Calu3 (cell line): ENCODE data around the gene NISCH. TPM values are rescaled to one million over a fixed set of nuclear protein-coding genes. Genes with fewer than 3 reads are reported as not detected.
"Not testable (repeated sequence)": the region's sequence is repeated elsewhere in the genome, so short reads cannot be mapped to it uniquely, and the experiment has no call there.

Experiments
- BruUV-seq: library from RNA; stranded (reverse); fragments of 400-500 nt; replicated peaks from 2 replicates; lab custom pipeline; 2021; lab: Mats Ljungman, UMichigan
- CTCF ChIA-PET: fragments of 300-600 bp; sonication (Branson Sonifier 250); formaldehyde crosslinking; loops from one replicate; lab custom pipeline; 2022; ENCODE audit warnings: antibody characterized with exemption; lab: Charles Lee
- DNase-seq: peaks from one replicate; pipeline ENCODE4 v3.0.0; 2022
- H3K27ac Mint-ChIP-seq: one replicate; pipeline ENCODE4 v1.8.0; 2022; ENCODE audit warnings: mixed read lengths; ENCODE audit not compliant: unreplicated experiment
- H3K27me3 Mint-ChIP-seq: one replicate; pipeline ENCODE4 v1.8.0; 2022; ENCODE audit warnings: mixed read lengths; ENCODE audit not compliant: unreplicated experiment
- H3K36me3 Mint-ChIP-seq: one replicate; pipeline ENCODE4 v1.8.0; 2022; ENCODE audit warnings: mild to moderate bottlenecking, moderate library complexity, mixed read lengths; ENCODE audit not compliant: insufficient read depth, unreplicated experiment
- H3K4me1 Mint-ChIP-seq: one replicate; pipeline ENCODE4 v1.8.0; 2022; ENCODE audit warnings: mild to moderate bottlenecking, low read depth, mixed read lengths; ENCODE audit not compliant: unreplicated experiment
- H3K4me3 Mint-ChIP-seq: one replicate; pipeline ENCODE4 v1.8.0; 2022; ENCODE audit warnings: mild to moderate bottlenecking, low read depth, moderate library complexity, mixed read lengths; ENCODE audit not compliant: unreplicated experiment
- H3K9me3 Mint-ChIP-seq: one replicate; pipeline ENCODE4 v1.8.0; 2022; ENCODE audit warnings: low read depth, mixed read lengths; ENCODE audit not compliant: unreplicated experiment
- intact Hi-C: fragments of 100-400 bp; cut with micrococcal nuclease; formaldehyde crosslinking; loops from one replicate; pipeline ENCODE4 v1.10.0; 2022; ENCODE audit not compliant: unreplicated experiment
- total RNA-seq: library from RNA; stranded (reverse); gene quantifications from 2 replicates; pipeline ENCODE4 v1.2.3, GENCODE V29; 2022
- TF ChIP-seq, protein P1 (sequence below): fragments of 200-600 bp; IDR thresholded peaks from one replicate; pipeline ENCODE4 v1.8.0; 2022; ENCODE audit warnings: antibody characterized with exemption; ENCODE audit not compliant: unreplicated experiment

NISCH gene
- total RNA-seq, 1 experiment from 2014 or later = 58.6 TPM

DNA sequence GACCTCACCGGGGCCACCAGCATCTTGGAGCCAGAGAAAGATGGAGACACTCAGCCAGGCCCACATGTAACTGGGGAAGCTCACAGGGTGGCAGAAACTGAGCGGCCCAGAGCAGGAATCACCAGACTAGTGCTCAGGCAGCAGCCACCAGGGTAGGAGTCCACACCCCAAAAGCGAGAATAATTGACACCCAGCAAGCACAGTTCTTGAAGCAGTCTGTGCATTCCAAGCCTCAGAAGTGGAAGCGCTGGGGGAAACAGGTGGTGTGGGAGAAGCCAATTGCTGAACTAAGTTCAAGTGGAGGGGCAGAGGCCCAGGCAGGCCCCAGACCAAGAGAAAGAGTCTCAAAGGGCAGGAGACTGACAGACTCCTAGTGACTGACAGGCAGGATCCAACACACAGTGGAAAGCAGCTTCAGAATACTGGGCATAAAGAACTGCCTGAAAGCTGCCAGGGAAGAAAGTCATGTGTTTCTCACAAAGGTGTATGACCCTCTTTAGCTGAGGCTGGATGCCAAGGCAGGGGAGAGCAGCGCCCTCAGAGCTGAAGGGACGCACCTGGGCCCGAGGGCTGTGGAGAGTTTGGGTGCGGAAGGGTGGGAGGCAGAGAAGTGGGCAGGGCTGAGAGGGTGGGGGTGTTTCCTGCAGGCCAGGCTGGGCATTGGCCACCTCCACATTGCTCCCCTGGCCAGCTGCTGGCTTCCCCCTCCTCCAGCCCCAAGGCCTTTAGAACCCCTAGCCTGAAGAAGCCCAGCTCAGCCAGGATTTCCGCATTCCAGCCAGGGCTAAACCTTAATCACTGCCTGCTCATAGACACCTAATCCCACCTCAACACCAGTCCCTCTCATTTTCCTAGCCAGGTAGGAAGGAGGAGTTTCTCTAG is 70.5 kb downstream of the NISCH start:
- intact Hi-C loops = no loop called here
- H3K27ac Mint-ChIP-seq = no peak overlapping the region
- CTCF ChIA-PET = no interaction called here

DNA sequence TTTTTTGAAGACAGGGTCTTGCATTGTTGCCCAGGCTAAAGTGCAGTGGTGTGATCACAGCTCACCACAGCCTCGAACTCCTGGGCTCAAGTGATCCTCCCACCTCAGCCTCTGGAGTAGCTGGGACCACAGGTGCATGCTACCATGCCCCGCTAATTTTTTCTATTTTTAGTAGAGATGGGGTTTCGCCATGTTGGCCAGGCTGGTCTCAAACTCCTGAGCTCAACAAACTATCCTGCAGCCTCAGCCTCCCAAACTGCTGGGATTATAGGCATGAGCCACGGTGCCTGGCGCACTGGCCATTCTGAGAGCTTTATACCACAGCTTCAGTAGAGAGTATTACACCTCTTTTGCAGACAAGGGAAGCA is 71.3 kb downstream of the NISCH start:
- BruUV-seq, H3K27ac Mint-ChIP-seq, intact Hi-C loops, H3K9me3 Mint-ChIP-seq, CTCF ChIA-PET, DNase-seq, H3K4me3 Mint-ChIP-seq, H3K27me3 Mint-ChIP-seq, H3K4me1 Mint-ChIP-seq: not testable (repeated sequence)
- peaks cover 51% of the 10 kb centered on the region for H3K36me3 Mint-ChIP-seq

More for the DNA sequence above, 70.5 kb downstream of the NISCH start:
- Mint-ChIP-seq H3K9me3 (no peaks in the 10 kb centered on the region), H3K36me3 (peaks cover 51% of the 10 kb centered on the region), H3K27me3 (no peaks in the 10 kb centered on the region), H3K4me3 (no peak overlapping the region), H3K4me1 (no peaks in the 10 kb centered on the region)
- TF ChIP-seq, protein P1, sequence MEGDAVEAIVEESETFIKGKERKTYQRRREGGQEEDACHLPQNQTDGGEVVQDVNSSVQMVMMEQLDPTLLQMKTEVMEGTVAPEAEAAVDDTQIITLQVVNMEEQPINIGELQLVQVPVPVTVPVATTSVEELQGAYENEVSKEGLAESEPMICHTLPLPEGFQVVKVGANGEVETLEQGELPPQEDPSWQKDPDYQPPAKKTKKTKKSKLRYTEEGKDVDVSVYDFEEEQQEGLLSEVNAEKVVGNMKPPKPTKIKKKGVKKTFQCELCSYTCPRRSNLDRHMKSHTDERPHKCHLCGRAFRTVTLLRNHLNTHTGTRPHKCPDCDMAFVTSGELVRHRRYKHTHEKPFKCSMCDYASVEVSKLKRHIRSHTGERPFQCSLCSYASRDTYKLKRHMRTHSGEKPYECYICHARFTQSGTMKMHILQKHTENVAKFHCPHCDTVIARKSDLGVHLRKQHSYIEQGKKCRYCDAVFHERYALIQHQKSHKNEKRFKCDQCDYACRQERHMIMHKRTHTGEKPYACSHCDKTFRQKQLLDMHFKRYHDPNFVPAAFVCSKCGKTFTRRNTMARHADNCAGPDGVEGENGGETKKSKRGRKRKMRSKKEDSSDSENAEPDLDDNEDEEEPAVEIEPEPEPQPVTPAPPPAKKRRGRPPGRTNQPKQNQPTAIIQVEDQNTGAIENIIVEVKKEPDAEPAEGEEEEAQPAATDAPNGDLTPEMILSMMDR = no peak
- DNase-seq = no peak
- no TSS peak for BruUV-seq

DNA sequence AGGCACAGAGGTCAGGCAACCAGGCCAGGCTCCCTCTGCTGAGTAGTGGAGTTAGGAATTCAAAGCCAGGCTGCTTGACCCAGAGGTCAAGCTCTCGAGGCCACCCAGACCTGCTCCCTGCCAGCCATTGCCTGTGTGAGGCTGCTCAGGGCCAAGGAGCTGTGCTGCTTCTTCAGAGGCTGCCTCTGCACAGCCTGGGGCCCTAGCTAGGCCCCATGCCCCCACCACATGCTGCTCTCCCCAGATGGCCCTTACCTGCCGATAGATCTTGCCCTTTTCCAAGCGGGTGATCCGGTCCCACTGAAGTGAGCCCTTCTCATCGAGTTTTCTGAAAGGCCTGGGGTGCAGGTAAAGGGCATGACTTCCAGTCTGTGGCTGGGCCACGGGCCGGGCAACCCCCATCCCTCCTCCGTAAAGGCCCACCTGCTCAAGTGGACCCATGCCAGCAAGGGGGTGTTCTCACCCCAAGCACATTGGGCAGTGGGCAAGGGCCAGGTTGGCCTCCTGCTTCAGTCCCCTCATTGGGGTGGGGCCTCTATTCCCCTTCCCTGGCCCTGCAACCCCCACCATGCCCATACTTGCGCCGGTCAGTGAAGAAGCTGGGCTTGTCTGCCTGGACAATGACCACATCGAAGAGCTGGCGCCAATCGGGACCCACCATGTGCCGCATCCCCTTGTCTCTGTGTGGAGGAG is 71.8 kb downstream of the NISCH start:
- peaks cover 56% of the 10 kb centered on the region for H3K36me3 Mint-ChIP-seq
- H3K4me3 Mint-ChIP-seq = no peak overlapping the region
- no peaks in the 10 kb centered on the region for H3K4me1 Mint-ChIP-seq
- TF ChIP-seq, protein P1 = no peak
- CTCF ChIA-PET = no interaction called here
- DNase-seq = no peak
- BruUV-seq = no TSS peak
- intact Hi-C loops = no loop called here
- no peaks in the 10 kb centered on the region for H3K9me3 Mint-ChIP-seq
- H3K27me3 Mint-ChIP-seq = no peaks in the 10 kb centered on the region
- no peak overlapping the region for H3K27ac Mint-ChIP-seq

DNA sequence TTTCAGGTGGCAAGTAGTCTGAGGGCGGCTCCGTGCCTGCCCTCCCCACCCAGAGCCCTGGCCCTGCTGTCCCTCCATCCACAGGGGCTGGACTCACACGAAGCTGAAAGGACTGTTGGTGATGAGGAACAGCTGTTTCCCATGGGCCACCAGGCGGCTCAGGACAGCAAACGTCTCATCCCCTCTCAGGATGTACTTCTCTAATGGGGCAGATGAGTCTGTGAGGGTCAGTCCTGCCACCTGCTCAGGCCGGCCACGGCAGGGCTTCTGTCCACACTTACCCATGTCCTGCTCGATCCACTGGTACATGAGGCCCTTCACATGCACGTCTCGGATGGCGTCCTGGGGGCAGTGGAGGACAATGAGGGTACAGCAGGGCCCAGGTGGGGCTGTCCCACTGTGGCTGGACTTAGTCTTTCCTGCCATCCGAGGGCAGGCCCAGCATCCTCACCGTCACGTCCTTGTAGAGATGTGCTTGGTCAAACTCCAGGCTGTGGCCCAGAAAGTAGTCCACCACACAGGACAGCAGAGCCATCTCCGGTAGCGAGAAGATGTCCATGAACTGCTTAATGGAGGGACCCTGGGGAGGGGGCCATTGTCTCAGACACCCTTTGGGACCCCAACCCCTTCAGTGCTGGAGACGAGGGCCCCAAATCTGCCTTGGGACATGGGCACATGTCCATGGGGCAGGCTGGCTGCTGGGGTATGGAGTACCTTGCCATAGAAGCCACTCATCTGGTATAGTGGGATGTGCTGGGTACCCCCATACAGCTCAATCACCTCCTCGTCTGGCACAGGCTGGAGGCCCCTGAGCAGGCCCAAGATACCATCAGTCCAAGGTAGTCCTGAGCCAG is 72.6 kb downstream of the NISCH start:
- intact Hi-C loops = no loop called here
- no peaks in the 10 kb centered on the region for H3K9me3 Mint-ChIP-seq
- DNase-seq = no peak
- no peaks in the 10 kb centered on the region for H3K4me1 Mint-ChIP-seq
- H3K36me3 Mint-ChIP-seq = peaks cover 61% of the 10 kb centered on the region
- H3K27me3 Mint-ChIP-seq = no peaks in the 10 kb centered on the region
- H3K27ac Mint-ChIP-seq = no peak overlapping the region
- no peak overlapping the region for H3K4me3 Mint-ChIP-seq
- no TSS peak for BruUV-seq
- CTCF ChIA-PET = interaction anchor here (0.6 kb wide), 1 partner anchor 11 kb away, joined by 4 read pairs; no protein-coding TSS in a partner anchor
- TF ChIP-seq, protein P1 = no peak
